HepG2 (cell line): ENCODE measurements around the gene SETD1B. TPM values are rescaled to one million over a fixed set of nuclear protein-coding genes. Genes with fewer than 3 reads are reported as not detected.

ENCODE experiments used
- CCDC6 ChIP-seq: sonication (generic); formaldehyde crosslinking; IDR thresholded peaks from 2 replicates; pipeline ENCODE4 v1.8.1; 2022; ENCODE audit warnings: mild to moderate bottlenecking, missing genetic modification reagents, moderate library complexity
- HIVEP1 ChIP-seq: sonication (generic); formaldehyde crosslinking; IDR thresholded peaks from 2 replicates; pipeline ENCODE4 v1.4.0; 2020; ENCODE audit warnings: mild to moderate bottlenecking, missing genetic modification reagents
- HMG20B ChIP-seq: conservative IDR thresholded peaks from 2 replicates; pipeline ENCODE4 v1.6.1; 2016; ENCODE audit warnings: missing genetic modification reagents, missing compliant biosample characterization
- NFAT5 ChIP-seq: sonication (generic); formaldehyde crosslinking; IDR thresholded peaks from 2 replicates; pipeline ENCODE4 v1.4.0; 2020; ENCODE audit warnings: missing genetic modification reagents
- NR1H2 ChIP-seq: sonication (generic); formaldehyde crosslinking; IDR thresholded peaks from 2 replicates; pipeline ENCODE4 v1.8.1; 2022; ENCODE audit warnings: low read depth, missing genetic modification reagents, borderline replicate concordance
- PHF8 ChIP-seq: sonication (generic); formaldehyde crosslinking; IDR thresholded peaks from 2 replicates; pipeline ENCODE4 v1.5.0; 2020; ENCODE audit warnings: missing genetic modification reagents
- REL ChIP-seq: sonication (generic); formaldehyde crosslinking; conservative IDR thresholded peaks from 2 replicates; pipeline ENCODE4 v1.8.0; 2022; ENCODE audit warnings: mild to moderate bottlenecking, missing genetic modification reagents, moderate library complexity
- RXRA ChIP-seq: sonication (generic); formaldehyde crosslinking; IDR thresholded peaks from 2 replicates; pipeline ENCODE4 v1.5.1; 2020; ENCODE audit warnings: missing genetic modification reagents
- SMC3 ChIP-seq: IDR thresholded peaks from 2 replicates; pipeline ENCODE4 v1.6.1; 2011; ENCODE audit warnings: low read length, improper control_type of control experiment
- SSRP1 ChIP-seq: IDR thresholded peaks from 2 replicates; pipeline ENCODE4 v1.6.1; 2016; ENCODE audit warnings: control low read depth
- SUZ12 ChIP-seq: fragments of 150-350 bp; IDR thresholded peaks from 2 replicates; pipeline ENCODE4 v1.6.1; 2014; ENCODE audit warnings: low read depth, low read length
- TARDBP ChIP-seq: sonication (generic); formaldehyde crosslinking; IDR thresholded peaks from 2 replicates; pipeline ENCODE4 v1.8.0; 2022; ENCODE audit warnings: mild to moderate bottlenecking, missing genetic modification reagents
- WIZ ChIP-seq: sonication (generic); formaldehyde crosslinking; IDR thresholded peaks from 2 replicates; pipeline ENCODE4 v1.5.1; 2020; ENCODE audit warnings: mild to moderate bottlenecking, missing genetic modification reagents
- ZBTB10 ChIP-seq: sonication (generic); formaldehyde crosslinking; IDR thresholded peaks from 2 replicates; pipeline ENCODE4 v1.4.0; 2020; ENCODE audit warnings: missing genetic modification reagents, borderline replicate concordance
- ZBTB26 ChIP-seq: IDR thresholded peaks from 2 replicates; pipeline ENCODE4 v1.6.1; 2016; ENCODE audit warnings: missing compliant biosample characterization, missing genetic modification reagents, borderline replicate concordance
- ZFP91 ChIP-seq: sonication (generic); formaldehyde crosslinking; IDR thresholded peaks from 2 replicates; pipeline ENCODE4 v1.9.0; 2022; ENCODE audit warnings: missing genetic modification reagents, mild to moderate bottlenecking, borderline replicate concordance
- ZKSCAN8 ChIP-seq: IDR thresholded peaks from 2 replicates; pipeline ENCODE4 v1.6.1; 2016; ENCODE audit warnings: borderline replicate concordance, missing genetic modification reagents, missing compliant biosample characterization
- ZNF431 ChIP-seq: sonication (generic); formaldehyde crosslinking; IDR thresholded peaks from 2 replicates; pipeline ENCODE4 v1.9.0; 2022; ENCODE audit warnings: missing genetic modification reagents, low read depth, mild to moderate bottlenecking, borderline replicate concordance
- ZSCAN12 ChIP-seq: sonication (generic); formaldehyde crosslinking; IDR thresholded peaks from 2 replicates; pipeline ENCODE4 v1.9.0; 2021; ENCODE audit warnings: mild to moderate bottlenecking, missing genetic modification reagents
- polyA plus RNA-seq, 8 experiments: library from polyadenylated mRNA; depleted of rRNA in 3 of 8; stranded (reverse) in 7 of 8; unstranded in 1 of 8; fragments of >200 nt; fragmentation: Illumina TruSeq in 4 of 8; extraction: Trizol in 4 of 8; gene quantifications; 2 replicates each; pipeline versions ENCODE4 v1.2.1 to v1.2.3, GENCODE V29; 2011 to 2016; ENCODE audit warnings: low read depth in 4 of 8, missing spikeins in 1 of 8, mixed read lengths in 1 of 8; ENCODE audit not compliant: insufficient read depth in 1 of 8
- total RNA-seq, 5 experiments: library from RNA; depleted of rRNA; stranded (reverse); fragments of >200 nt; fragmentation: Illumina TruSeq; extraction: Trizol; gene quantifications; 2 replicates each; pipeline ENCODE4 v1.2.3, GENCODE V29; 2016; ENCODE audit warnings: low read depth in 1 of 5

SETD1B gene
- total and polyA plus RNA-seq, 2 of the 13 experiments (the other 11 are each of a cell fraction or from before 2014, with no cell fraction given): 1.1 to 1.4 TPM

- TF ChIP-seq NR1H2 (CRISPR knock-in tag) (no peak), ZNF431 (CRISPR knock-in tag) (no peak), TARDBP (CRISPR knock-in tag) (0 out of 2 replicates have a peak, but pooled peaks have one; percentile 43), PHF8 (CRISPR knock-in tag) (no peak), ZKSCAN8 (CRISPR knock-in tag) (0 out of 2 replicates have a peak, but pooled peaks have one; percentile 54), NFAT5 (CRISPR knock-in tag) (no peak), WIZ (CRISPR knock-in tag) (no peak), RXRA (CRISPR knock-in tag) (peak; percentile 28; the same call in 1 of the 2 replicates), SSRP1 (no peak), HMG20B (CRISPR knock-in tag) (no peak), ZFP91 (CRISPR knock-in tag) (peak; percentile 62; the same call in 1 of the 2 replicates), ZSCAN12 (CRISPR knock-in tag) (no peak), ZBTB10 (CRISPR knock-in tag) (no peak), HIVEP1 (no peak), SUZ12 (no peak), REL (CRISPR knock-in tag) (no peak), SMC3 (peak; percentile 82), CCDC6 (CRISPR knock-in tag) (no peak), ZBTB26 (no peak; the same call in 1 of the 2 replicates)
Measured at GRCh38 chr12:121773011-121773777, 30.6 kb upstream of the SETD1B start (continued).
